Measurements from ENCODE around the gene SCAMP3. TPM values are rescaled to one million over a fixed set of nuclear protein-coding genes. Genes with fewer than 3 reads are reported as not detected.
"Not testable (repeated sequence)": the region's sequence is repeated elsewhere in the genome, so short reads cannot be mapped to it uniquely, and the experiment has no call there.

Gene SCAMP3
- total and polyA plus RNA-seq, 9 donors = 27.1 to 63.0 (median 40.9) TPM

DNA sequence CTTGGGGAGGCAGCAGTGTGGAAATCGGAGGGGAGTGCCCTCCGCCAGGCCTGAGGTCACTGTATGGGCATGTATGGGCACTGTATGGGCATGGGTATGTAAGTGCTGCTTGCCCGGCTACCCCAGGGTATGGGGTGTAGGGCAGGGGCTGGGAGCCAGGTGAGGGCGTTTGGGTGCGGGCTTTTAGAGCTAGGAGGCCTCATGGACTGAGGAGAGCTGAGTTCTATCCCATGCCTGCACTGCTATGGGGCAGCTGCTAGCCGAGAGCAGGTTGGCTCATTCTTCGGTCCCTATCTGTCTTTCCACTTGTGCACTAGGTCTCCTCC is 33.7 kb upstream of the SCAMP3 start:
- no peak overlapping the region for H3K27ac ChIP-seq
- H3K4me1 ChIP-seq (ENCODE audit: insufficient read depth) = peaks cover 3% of the 10 kb centered on the region
- H3K36me3 ChIP-seq = no peaks in the 10 kb centered on the region
- no peak for TF ChIP-seq POLR2A (IDR thresholded peaks at IDR 0.05)
- TF ChIP-seq, protein P1, sequence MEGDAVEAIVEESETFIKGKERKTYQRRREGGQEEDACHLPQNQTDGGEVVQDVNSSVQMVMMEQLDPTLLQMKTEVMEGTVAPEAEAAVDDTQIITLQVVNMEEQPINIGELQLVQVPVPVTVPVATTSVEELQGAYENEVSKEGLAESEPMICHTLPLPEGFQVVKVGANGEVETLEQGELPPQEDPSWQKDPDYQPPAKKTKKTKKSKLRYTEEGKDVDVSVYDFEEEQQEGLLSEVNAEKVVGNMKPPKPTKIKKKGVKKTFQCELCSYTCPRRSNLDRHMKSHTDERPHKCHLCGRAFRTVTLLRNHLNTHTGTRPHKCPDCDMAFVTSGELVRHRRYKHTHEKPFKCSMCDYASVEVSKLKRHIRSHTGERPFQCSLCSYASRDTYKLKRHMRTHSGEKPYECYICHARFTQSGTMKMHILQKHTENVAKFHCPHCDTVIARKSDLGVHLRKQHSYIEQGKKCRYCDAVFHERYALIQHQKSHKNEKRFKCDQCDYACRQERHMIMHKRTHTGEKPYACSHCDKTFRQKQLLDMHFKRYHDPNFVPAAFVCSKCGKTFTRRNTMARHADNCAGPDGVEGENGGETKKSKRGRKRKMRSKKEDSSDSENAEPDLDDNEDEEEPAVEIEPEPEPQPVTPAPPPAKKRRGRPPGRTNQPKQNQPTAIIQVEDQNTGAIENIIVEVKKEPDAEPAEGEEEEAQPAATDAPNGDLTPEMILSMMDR (IDR thresholded peaks at IDR 0.05) = no peak
- TF ChIP-seq EP300 (IDR thresholded peaks at IDR 0.05) = no peak
- no peak for DNase-seq
- H3K4me3 ChIP-seq = no peak overlapping the region
- H3K9me3 ChIP-seq = no peaks in the 10 kb centered on the region
- no peaks in the 10 kb centered on the region for H3K27me3 ChIP-seq
- intact Hi-C loops (cut with DNase I) = no loop called here
- WGBS, 3 donors = 80 to 86% (median 80%) methylated on average over 7 of the region's 7 CpGs

DNA sequence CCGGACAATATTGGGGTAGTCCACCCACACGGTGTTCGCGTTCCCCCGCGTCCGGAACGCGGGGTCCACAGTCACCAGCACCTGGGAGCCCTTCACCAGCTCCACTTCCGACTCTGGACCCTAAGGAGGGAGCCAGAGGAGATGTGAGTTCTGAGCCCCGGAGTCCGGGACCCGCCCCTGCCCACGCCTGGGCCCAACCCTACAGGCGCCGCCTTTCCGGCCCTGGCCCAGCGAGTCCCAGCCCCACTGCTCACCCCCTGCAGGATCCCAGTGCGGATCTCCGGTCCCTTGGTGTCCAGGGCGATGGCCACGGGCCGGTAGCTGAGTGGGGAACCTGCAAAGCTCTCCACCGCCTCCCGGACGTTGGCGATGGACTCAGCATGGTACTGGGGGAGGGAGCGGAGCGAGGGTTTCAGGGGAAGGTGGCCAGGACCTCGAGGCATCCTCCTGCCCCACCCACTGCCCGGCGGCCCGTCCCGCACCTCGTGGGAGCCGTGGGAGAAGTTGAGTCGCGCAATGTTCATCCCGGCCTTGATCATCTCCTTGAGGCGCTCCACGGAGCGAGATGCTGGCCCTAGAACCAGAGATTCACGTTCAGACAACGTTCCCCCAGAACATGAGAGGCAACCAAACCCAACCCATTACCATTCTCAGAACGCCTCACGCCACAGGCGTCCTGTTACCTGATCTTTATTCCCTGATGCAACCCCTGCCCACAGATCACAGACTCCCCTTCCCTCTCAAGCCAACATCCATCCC is 33.2 kb upstream of the SCAMP3 start:
- WGBS, 3 donors = 7 to 18% (median 11%) methylated on average over 21 to 47 of the region's 47 CpGs
- no peak for TF ChIP-seq POLR2A (IDR thresholded peaks at IDR 0.05)
- no peak for TF ChIP-seq EP300 (IDR thresholded peaks at IDR 0.05)
- TF ChIP-seq, protein P1 (IDR thresholded peaks at IDR 0.05) = no peak
- intact Hi-C loops (cut with DNase I) = no loop called here
- Histone ChIP-seq H3K36me3 (no peaks in the 10 kb centered on the region), H3K4me1 (ENCODE audit: insufficient read depth) (peaks cover 3% of the 10 kb centered on the region), H3K4me3 (no peak overlapping the region), H3K27me3 (no peaks in the 10 kb centered on the region), H3K9me3 (no peaks in the 10 kb centered on the region), H3K27ac (no peak overlapping the region)
- DNase-seq = no peak

DNA sequence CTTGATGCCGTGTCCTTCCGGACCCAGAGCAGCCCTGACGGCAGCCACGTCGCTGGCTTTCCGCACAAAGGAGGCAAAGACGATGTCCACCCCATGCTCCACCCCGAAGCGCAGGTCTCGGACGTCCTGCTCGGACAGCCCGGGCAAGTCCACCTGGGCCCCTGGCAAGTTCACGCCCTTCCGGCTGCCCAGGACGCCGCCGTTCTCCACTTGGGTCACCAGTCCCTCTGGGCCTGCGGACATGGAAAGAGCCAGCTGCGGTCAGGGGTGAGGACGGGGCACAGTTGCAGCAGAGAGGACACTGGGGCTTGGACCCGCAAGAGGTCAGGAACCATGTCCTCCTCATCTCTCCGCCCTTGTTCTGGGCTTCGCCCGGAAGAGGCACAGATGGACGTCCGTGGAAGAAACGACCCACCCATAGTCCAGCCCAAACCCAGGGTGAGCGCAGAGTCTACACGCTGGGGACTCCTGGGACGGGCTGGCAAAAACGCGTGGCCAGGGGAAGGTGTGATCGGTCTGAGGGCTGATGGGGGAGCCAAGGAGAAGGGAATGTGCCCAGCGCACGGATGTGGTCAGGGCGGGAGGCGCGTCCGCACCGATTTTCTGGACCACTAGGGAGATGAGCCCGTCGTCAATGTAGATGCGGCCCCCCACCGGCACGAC is 32.5 kb upstream of the SCAMP3 start:
- TF ChIP-seq EP300 (IDR thresholded peaks at IDR 0.05) (no peak), POLR2A (IDR thresholded peaks at IDR 0.05) (no peak)
- TF ChIP-seq, protein P1 (IDR thresholded peaks at IDR 0.05) = no peak
- no peak overlapping the region for H3K27ac ChIP-seq
- H3K9me3 ChIP-seq = no peaks in the 10 kb centered on the region
- 27 to 38% (median 37%) methylated on average over 41 to 46 of the region's 46 CpGs for WGBS, 3 donors
- no peak overlapping the region for H3K4me3 ChIP-seq
- no peaks in the 10 kb centered on the region for H3K36me3 ChIP-seq
- H3K4me1 ChIP-seq (ENCODE audit: insufficient read depth) = peaks cover 3% of the 10 kb centered on the region
- H3K27me3 ChIP-seq = no peaks in the 10 kb centered on the region
- intact Hi-C loops (cut with DNase I) = no loop called here
- no peak for DNase-seq

- Histone ChIP-seq H3K4me3 (no peak overlapping the region), H3K27ac (no peak overlapping the region), H3K36me3 (no peaks in the 10 kb centered on the region), H3K4me1 (ENCODE audit: insufficient read depth) (peaks cover 3% of the 10 kb centered on the region), H3K27me3 (no peaks in the 10 kb centered on the region), H3K9me3 (no peaks in the 10 kb centered on the region)
- DNase-seq = no peak
- intact Hi-C loops (cut with DNase I) = no loop called here
- TF ChIP-seq, protein P1 (IDR thresholded peaks at IDR 0.05) = no peak
- no peak for TF ChIP-seq POLR2A (IDR thresholded peaks at IDR 0.05)
- TF ChIP-seq EP300 (IDR thresholded peaks at IDR 0.05) = no peak
- WGBS, 3 donors = 80 to 88% (median 87%) methylated on average over 17 of the region's 17 CpGs
Measured at GRCh38 chr1:155293086-155293749, 31.1 kb upstream of the SCAMP3 start.

GRCh38 chr1:155291006-155291405 is 28.8 kb upstream of the SCAMP3 start:
- H3K4me1 ChIP-seq (ENCODE audit: insufficient read depth); H3K27me3 ChIP-seq; H3K27ac ChIP-seq; DNase-seq; H3K36me3 ChIP-seq; H3K9me3 ChIP-seq; intact Hi-C loops (cut with DNase I); H3K4me3 ChIP-seq: not testable (repeated sequence)
- WGBS, 3 donors = 72 to 80% (median 74%) methylated on average over 10 of the region's 10 CpGs

Data from ovary (tissue), 9 donors.